Testis (tissue), 2 donors: ENCODE results near the gene NECAB2.

Source experiments
- CTCF ChIP-seq, 3 experiments: fragments of 450-650 bp in 2 of 3; fragments of 200-600 bp in 1 of 3; sonication (generic) in 1 of 3; IDR thresholded peaks; one replicate each; pipeline ENCODE4 v1.5.1; 2016 to 2019; ENCODE audit warnings: antibody characterized with exemption in 3 of 3, mild to moderate bottlenecking in 2 of 3, moderate library complexity in 1 of 3
- POLR2A ChIP-seq: fragments of 450-650 bp; IDR thresholded peaks from one replicate; pipeline ENCODE4 v1.6.1; 2017; ENCODE audit warnings: antibody characterized with exemption, mild to moderate bottlenecking, moderate library complexity

GRCh38 chr16:83929811-83930555 is 38.1 kb upstream of the NECAB2 start:
- no peak for TF ChIP-seq CTCF (IDR thresholded peaks at IDR 0.05)
- TF ChIP-seq POLR2A: no peak
